ENCODE measurements around the gene UQCRH. TPM values are rescaled to one million over a fixed set of nuclear protein-coding genes. Genes with fewer than 3 reads are reported as not detected.
A peak's percentile ranks its signal among the peaks of the same experiment; 100 is the strongest.

Gene UQCRH
- total and polyA plus RNA-seq, 2 of the 8 experiments (the other 6 are each of a cell fraction or from before 2014, with no cell fraction given), result 626 to 1,112 TPM

DNA sequence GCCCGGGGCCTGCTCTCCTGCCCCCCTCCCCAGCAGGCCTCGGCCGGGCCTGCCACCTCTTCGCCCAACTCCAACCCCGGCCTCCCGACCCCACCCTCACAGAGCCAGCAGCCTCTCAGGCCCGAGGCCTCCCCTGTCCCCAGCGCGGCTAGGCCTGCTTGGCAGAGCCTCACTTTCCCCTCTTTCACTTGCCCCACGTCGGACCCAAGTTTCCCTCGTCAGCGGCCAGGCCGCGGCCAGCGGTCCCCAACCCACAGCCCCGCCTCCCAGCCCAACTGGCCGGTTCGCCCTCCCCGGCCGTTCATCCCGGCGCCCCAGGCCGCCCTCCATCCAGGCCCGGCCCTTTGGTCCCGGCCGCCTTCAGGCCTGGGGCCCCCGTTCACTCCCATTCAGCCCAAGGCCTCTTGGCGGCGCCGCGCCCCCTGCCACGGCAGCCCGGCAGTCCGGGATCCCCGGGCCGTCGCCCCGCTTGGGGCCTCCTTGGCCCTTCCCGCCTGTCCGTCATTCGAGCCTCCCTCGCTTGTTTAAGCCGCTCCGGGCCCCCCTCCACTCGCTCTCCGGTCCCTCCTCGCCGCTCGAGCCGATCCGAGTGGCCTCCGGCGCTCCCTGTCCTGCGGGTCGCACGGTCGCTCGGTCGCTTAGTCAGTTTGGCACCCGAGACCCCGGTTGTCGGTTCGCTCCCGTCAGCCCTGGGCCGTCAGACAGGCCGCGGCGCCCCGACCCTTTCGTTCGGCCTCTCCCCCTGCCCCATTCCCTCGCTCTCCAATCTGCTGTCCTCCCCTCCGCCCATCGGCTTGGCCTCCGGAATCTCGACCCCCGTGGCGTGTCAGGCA is 1.5 kb upstream of the UQCRH start:
- H4K5ac ChIP-seq (ENCODE audit: insufficient read length, low read depth, low read length), result peak overlapping the region; percentile 47
- H3K79me1 ChIP-seq (ENCODE audit: low read depth, low read length), result no peaks in the 10 kb centered on the region
- no peak overlapping the region for H2BK20ac ChIP-seq (ENCODE audit: low read length)
- H3K23me2 ChIP-seq (ENCODE audit: low read depth, low read length), result peaks cover 8% of the 10 kb centered on the region; the same call in 1 of the 2 replicates
- DNase-seq (ENCODE audit: low read depth in 1 of 2, low spot score in 2 of 2), result peak in 1 of 2 experiments; percentile 79
- no peak overlapping the region for H2BK15ac ChIP-seq (ENCODE audit: low read length)
- H4K20me1 ChIP-seq (replicated peaks in 1 of 2; ENCODE audit: control insufficient read depth in 1 of 2, insufficient read depth in 2 of 2, low read length in 2 of 2), result no peaks in the 10 kb centered on the region
- H3K27ac ChIP-seq (ENCODE audit: low read depth, low read length), result peak overlapping the region; percentile 92; the same call in 1 of the 2 replicates
- H3K4me1 ChIP-seq (replicated peaks in 1 of 4; ENCODE audit: control insufficient read depth in 3 of 4, insufficient read depth in 4 of 4, low read length in 3 of 4), result peaks cover 5 to 13% (median 11%) of the 10 kb centered on the region in 4 experiments
- H3K36me3 ChIP-seq (ENCODE audit: control insufficient read depth in 2 of 4, insufficient read depth in 4 of 4, low read length in 3 of 4), result peaks cover 0 to 11% (median 5%) of the 10 kb centered on the region in 4 experiments; a peak in 5 of 8 replicates
- 2% methylated on average over 59 of the region's 79 CpGs; no CpG with 5 or more reads in 1 of the 2 experiments for WGBS, 2 experiments (ENCODE audit: extremely low coverage in 1 of 2, insufficient coverage in 1 of 2, insufficient read length in 1 of 2, insufficient replicate concordance in 2 of 2, low coverage in 1 of 2, low lambda C conversion rate in 2 of 2, missing lambda C conversion rate in 1 of 2)
- no peaks in the 10 kb centered on the region for H3K9me3 ChIP-seq (ENCODE audit: insufficient read depth in 2 of 2, low read depth in 1 of 2, low read length in 1 of 2)
- peak overlapping the region; percentile 72 for H3K18ac ChIP-seq (ENCODE audit: extremely low read depth, low read length)
- CTCF ChIA-PET (ENCODE audit: partially characterized antibody), result interaction anchor here (0.8 to 2.1 kb wide), 4 partner anchors 25 to 55 kb away, joined by 3 to 6 read pairs (median 5); no protein-coding TSS in a partner anchor
- peak overlapping the region; percentile 71; the same call in 1 of the 2 replicates for H2BK5ac ChIP-seq (ENCODE audit: low read depth, low read length)
- no peak overlapping the region for H2AFZ ChIP-seq (ENCODE audit: low read length)
- peak overlapping the region; percentile 24 to 87 (median 80); a peak in 6 of 7 replicates for H3K9ac ChIP-seq (replicated peaks in 1 of 4; ENCODE audit: extremely low read depth in 1 of 4, low read depth in 3 of 4, low read length in 3 of 4)
- H3K79me2 ChIP-seq (ENCODE audit: control insufficient read depth in 1 of 2, insufficient read depth in 2 of 2, low read length in 2 of 2), result peaks cover 29 to 77% of the 10 kb centered on the region in 2 experiments
- H4K8ac ChIP-seq (ENCODE audit: extremely low read depth, insufficient read depth, low read length), result peak overlapping the region; percentile 90
- POLR2A ChIA-PET (ENCODE audit: partially characterized antibody), result interaction anchor here (0.8 to 33.1 kb wide), 13 partner anchors 7 to 55 kb away, joined by 3 to 689 read pairs (median 8); partner anchors contain the start of genes NSUN4 and RAD54L
- H3K27me3 ChIP-seq (replicated peaks in 1 of 4; ENCODE audit: control insufficient read depth in 3 of 4, extremely low read depth in 1 of 4, insufficient read depth in 3 of 4, low read length in 3 of 4), result no peaks in the 10 kb centered on the region
- H3K4me3 ChIP-seq (ENCODE audit: extremely low read depth in 1 of 4, insufficient read depth in 2 of 4, low read depth in 3 of 4, low read length in 4 of 4), result peak overlapping the region; percentile 84 to 97 (median 90)
- peak overlapping the region; percentile 50 for H3K56ac ChIP-seq (replicated peaks; ENCODE audit: insufficient read length, low read depth, low read length)
- no peak overlapping the region for H2AK5ac ChIP-seq (ENCODE audit: low read depth, low read length)
- peak overlapping the region; percentile 80 to 91 for H3K4me2 ChIP-seq (ENCODE audit: insufficient read depth in 1 of 2, low read depth in 2 of 2, low read length in 2 of 2)
- no peak for FAIRE-seq
- H2BK12ac ChIP-seq (ENCODE audit: low read depth, low read length), result no peak overlapping the region
- no peak overlapping the region for H2BK120ac ChIP-seq (replicated peaks; ENCODE audit: low read depth, low read length)
- H3K23ac ChIP-seq (ENCODE audit: insufficient read length), result no peak overlapping the region
- peak overlapping the region; percentile 80 for H3K4ac ChIP-seq (replicated peaks; ENCODE audit: insufficient read length, low read depth, low read length)
- H3K14ac ChIP-seq (ENCODE audit: insufficient read length), result no peak overlapping the region
- no peak overlapping the region for H4K91ac ChIP-seq (replicated peaks; ENCODE audit: insufficient read length, low read length)
- no peak for TF ChIP-seq RNF2 (IDR thresholded peaks at IDR 0.05; ENCODE audit: borderline replicate concordance, low read depth, low read length, missing control alignments, poor library complexity, severe bottlenecking)
- no peak for TF ChIP-seq CHD1 (IDR thresholded peaks at IDR 0.05; ENCODE audit: low read depth, low read length)
- no peak for TF ChIP-seq JUN (IDR thresholded peaks at IDR 0.05; ENCODE audit: low read depth, low read length)
- TF ChIP-seq RBBP5 (IDR thresholded peaks at IDR 0.05; ENCODE audit: borderline replicate concordance, low read depth, low read length), result peak; percentile 21; the same call in 1 of the 2 replicates
- TF ChIP-seq PHF8 (conservative IDR thresholded peaks at IDR 0.05; ENCODE audit: low read depth, low read length), result peak; percentile 42; the same call in 1 of the 2 replicates
- no peak for TF ChIP-seq POU5F1 (IDR thresholded peaks at IDR 0.05; ENCODE audit: low read depth, low read length)
- TF ChIP-seq CBX8 (IDR thresholded peaks at IDR 0.05; ENCODE audit: borderline replicate concordance, low read depth, low read length), result no peak
- TF ChIP-seq HDAC2 (IDR thresholded peaks at IDR 0.05; ENCODE audit: borderline replicate concordance in 1 of 2, low read depth in 2 of 2, low read length in 2 of 2), result 0 out of 4 replicates have a peak, but pooled peaks of 1 of the 2 experiments have one; percentile 17
- peak; percentile 1 to 44; a peak in 3 of 4 replicates for TF ChIP-seq RAD21 (IDR thresholded peaks at IDR 0.05 in 1 of 2, conservative IDR thresholded peaks at IDR 0.05 in 1 of 2; ENCODE audit: low read depth in 2 of 2, low read length in 2 of 2)
